ENCODE results near the gene ALDH3A2.

Gene ALDH3A2

DNA sequence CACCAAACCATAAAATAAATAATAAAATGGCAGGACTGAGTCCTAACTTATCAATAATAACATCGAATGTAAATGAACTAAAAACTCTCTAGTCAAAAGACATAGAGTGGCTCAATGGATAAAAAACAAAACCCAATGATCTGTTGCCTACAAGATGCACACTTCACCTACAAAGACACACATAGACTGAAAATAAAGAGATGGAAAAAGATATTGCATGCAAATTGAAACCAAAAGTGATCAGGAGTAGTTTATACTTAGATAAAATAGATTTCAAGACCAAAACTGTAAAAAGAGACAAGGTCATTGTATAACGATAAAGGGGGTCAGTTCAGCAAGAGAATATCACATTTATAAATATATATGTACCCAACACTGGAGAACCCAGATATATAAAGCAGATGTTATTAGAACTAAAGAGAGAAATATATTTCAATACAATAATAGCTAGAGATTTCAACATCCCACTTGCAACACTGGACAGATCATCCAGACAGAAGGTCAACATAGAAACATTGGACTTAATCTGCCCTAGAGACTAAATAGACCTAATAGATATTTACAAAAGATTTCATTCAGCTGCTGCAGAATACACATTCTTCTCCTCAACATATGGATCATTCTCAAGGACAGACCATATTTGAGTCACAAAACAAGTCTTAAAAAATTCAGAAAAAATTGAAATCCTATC is 38.0 kb downstream of the ALDH3A2 start:
- TF ChIP-seq CTCF (IDR thresholded peaks at IDR 0.05; ENCODE audit: insufficient read depth, low read length, poor library complexity, severe bottlenecking) = no peak
- Histone ChIP-seq H3K27me3 (replicated peaks; ENCODE audit: control insufficient read depth, insufficient read depth, low read length) (no peaks in the 10 kb centered on the region), H3K4me3 (replicated peaks; ENCODE audit: low read depth, low read length) (no peak overlapping the region), H3K36me3 (ENCODE audit: control insufficient read depth, insufficient read depth, low read length) (no peaks in the 10 kb centered on the region)
- no peak for DNase-seq (ENCODE audit: extremely low read depth, insufficient read length)

GRCh38 chr17:19702217-19702641 is 53.7 kb downstream of the ALDH3A2 start:
- Histone ChIP-seq H3K27me3 (replicated peaks; ENCODE audit: control insufficient read depth, insufficient read depth, low read length) (no peaks in the 10 kb centered on the region), H3K4me3 (replicated peaks; ENCODE audit: low read depth, low read length) (no peak overlapping the region), H3K36me3 (ENCODE audit: control insufficient read depth, insufficient read depth, low read length) (no peaks in the 10 kb centered on the region)
- TF ChIP-seq CTCF (IDR thresholded peaks at IDR 0.05; ENCODE audit: insufficient read depth, low read length, poor library complexity, severe bottlenecking) = no peak
- DNase-seq (ENCODE audit: extremely low read depth, insufficient read length) = no peak

- no peak for TF ChIP-seq CTCF (IDR thresholded peaks at IDR 0.05; ENCODE audit: insufficient read depth, low read length, poor library complexity, severe bottlenecking)
- DNase-seq (ENCODE audit: extremely low read depth, insufficient read length) = no peak
- H3K4me3 ChIP-seq (replicated peaks; ENCODE audit: low read depth, low read length) = no peak overlapping the region
- H3K27me3 ChIP-seq (replicated peaks; ENCODE audit: control insufficient read depth, insufficient read depth, low read length) = no peaks in the 10 kb centered on the region
- no peaks in the 10 kb centered on the region for H3K36me3 ChIP-seq (ENCODE audit: control insufficient read depth, insufficient read depth, low read length)
Observed at GRCh38 chr17:19703106-19703827, 54.7 kb downstream of the ALDH3A2 start.

- no peak for DNase-seq (ENCODE audit: extremely low read depth, insufficient read length)
- no peak for TF ChIP-seq CTCF (IDR thresholded peaks at IDR 0.05; ENCODE audit: insufficient read depth, low read length, poor library complexity, severe bottlenecking)
Observed at GRCh38 chr17:19703828-19704613, 55.5 kb downstream of the ALDH3A2 start.

GRCh38 chr17:19705201-19705600 is 56.6 kb downstream of the ALDH3A2 start:
- H3K27me3 ChIP-seq (replicated peaks; ENCODE audit: control insufficient read depth, insufficient read depth, low read length) = no peaks in the 10 kb centered on the region
- no peak for TF ChIP-seq CTCF (IDR thresholded peaks at IDR 0.05; ENCODE audit: insufficient read depth, low read length, poor library complexity, severe bottlenecking)
- H3K36me3 ChIP-seq (ENCODE audit: control insufficient read depth, insufficient read depth, low read length) = no peaks in the 10 kb centered on the region
- no peak overlapping the region for H3K4me3 ChIP-seq (replicated peaks; ENCODE audit: low read depth, low read length)
- DNase-seq (ENCODE audit: extremely low read depth, insufficient read length) = no peak

More at GRCh38 chr17:19703828-19704613, 55.5 kb downstream of the ALDH3A2 start:
- Histone ChIP-seq H3K4me3 (replicated peaks; ENCODE audit: low read depth, low read length) (no peak overlapping the region), H3K36me3 (ENCODE audit: control insufficient read depth, insufficient read depth, low read length) (no peaks in the 10 kb centered on the region), H3K27me3 (replicated peaks; ENCODE audit: control insufficient read depth, insufficient read depth, low read length) (no peaks in the 10 kb centered on the region)

Measured in GM06990 (cell line).